Hepatocyte (in vitro differentiated cells): ENCODE results near the gene NFYC. TPM values are rescaled to one million over a fixed set of nuclear protein-coding genes. Genes with fewer than 3 reads are reported as not detected.

ENCODE experiments used
- DNase-seq: peaks from one replicate; pipeline ENCODE4 v3.0.0-alpha.2; 2016; ENCODE audit warnings: low spot score
- H2AFZ ChIP-seq: fragments of 200-600 bp; sonication (generic); 2 replicates; pipeline ENCODE4 v1.6.0; 2016; ENCODE audit warnings: antibody characterized with exemption, mild to moderate bottlenecking
- H3K27ac ChIP-seq: fragments of 200-600 bp; sonication (generic); 2 replicates; pipeline ENCODE4 v1.5.1; 2016; ENCODE audit warnings: mild to moderate bottlenecking
- H3K27me3 ChIP-seq: fragments of 200-600 bp; sonication (generic); 2 replicates; pipeline ENCODE4 v1.6.1; 2016
- H3K36me3 ChIP-seq: fragments of 200-600 bp; sonication (generic); replicated peaks from 2 replicates; pipeline ENCODE4 v1.5.1; 2016; ENCODE audit warnings: low read depth; ENCODE audit not compliant: insufficient read depth
- H3K4me1 ChIP-seq: fragments of 200-600 bp; sonication (generic); 2 replicates; pipeline ENCODE4 v1.5.1; 2016; ENCODE audit warnings: mild to moderate bottlenecking, moderate library complexity; ENCODE audit not compliant: insufficient read depth
- H3K4me2 ChIP-seq: fragments of 200-600 bp; sonication (generic); 2 replicates; pipeline ENCODE4 v1.6.0; 2016
- H3K4me3 ChIP-seq: fragments of 200-600 bp; sonication (generic); 2 replicates; pipeline ENCODE4 v1.5.1; 2016; ENCODE audit warnings: mild to moderate bottlenecking
- H3K79me2 ChIP-seq: fragments of 200-600 bp; sonication (generic); 2 replicates; pipeline ENCODE4 v1.6.0; 2017; ENCODE audit warnings: mild to moderate bottlenecking
- H3K9me2 ChIP-seq: fragments of 200-600 bp; sonication (generic); replicated peaks from 2 replicates; pipeline ENCODE4 v1.6.0; 2017; ENCODE audit warnings: mild to moderate bottlenecking; ENCODE audit not compliant: insufficient read depth
- H3K9me3 ChIP-seq: fragments of 200-600 bp; sonication (generic); 2 replicates; pipeline ENCODE4 v1.5.1; 2016; ENCODE audit warnings: low read depth, mild to moderate bottlenecking
- H4K20me1 ChIP-seq: fragments of 200-600 bp; sonication (generic); 2 replicates; pipeline ENCODE4 v1.6.0; 2016; ENCODE audit warnings: mild to moderate bottlenecking; ENCODE audit not compliant: insufficient read depth, poor library complexity, severe bottlenecking
- EZH2 ChIP-seq: fragments of 200-600 bp; sonication (generic); IDR thresholded peaks from 2 replicates; pipeline ENCODE4 v1.6.1; 2016; ENCODE audit warnings: antibody characterized with exemption, mild to moderate bottlenecking, borderline replicate concordance
- EZH2phosphoT487 ChIP-seq: fragments of 200-600 bp; sonication (generic); IDR thresholded peaks from one replicate; pipeline ENCODE4 v1.6.1; 2018; ENCODE audit warnings: antibody characterized with exemption, mild to moderate bottlenecking, low read depth, moderate library complexity; ENCODE audit not compliant: unreplicated experiment, severe bottlenecking
- WGBS: methylation state at CpG from one replicate; pipeline ENCODE4 v1.1.6; 2016; ENCODE audit warnings: low lambda C conversion rate; ENCODE audit errors: missing lambda C conversion rate; 5-methylcytosine and 5-hydroxymethylcytosine counted together
- polyA plus RNA-seq: library from polyadenylated mRNA; unstranded; fragments of >200 nt; fragmentation: Nextera tagmentation; extraction: Ambion mirVana; gene quantifications from 2 replicates; pipeline ENCODE4 v1.2.1, GENCODE V29; 2016
- total RNA-seq: library from RNA; depleted of rRNA; stranded (reverse); fragments of >200 nt; gene quantifications from 2 replicates; pipeline ENCODE4 v1.2.3, GENCODE V29; 2014
- TF ChIP-seq, protein P1 (sequence below): fragments of 200-600 bp; sonication (generic); IDR thresholded peaks from 2 replicates; pipeline ENCODE4 v1.5.1; 2016; ENCODE audit warnings: antibody characterized with exemption, mild to moderate bottlenecking; ENCODE audit not compliant: poor library complexity

The NFYC gene
- total and polyA plus RNA-seq, 2 experiments from 2014 or later: 44.1 to 52.5 TPM

DNA sequence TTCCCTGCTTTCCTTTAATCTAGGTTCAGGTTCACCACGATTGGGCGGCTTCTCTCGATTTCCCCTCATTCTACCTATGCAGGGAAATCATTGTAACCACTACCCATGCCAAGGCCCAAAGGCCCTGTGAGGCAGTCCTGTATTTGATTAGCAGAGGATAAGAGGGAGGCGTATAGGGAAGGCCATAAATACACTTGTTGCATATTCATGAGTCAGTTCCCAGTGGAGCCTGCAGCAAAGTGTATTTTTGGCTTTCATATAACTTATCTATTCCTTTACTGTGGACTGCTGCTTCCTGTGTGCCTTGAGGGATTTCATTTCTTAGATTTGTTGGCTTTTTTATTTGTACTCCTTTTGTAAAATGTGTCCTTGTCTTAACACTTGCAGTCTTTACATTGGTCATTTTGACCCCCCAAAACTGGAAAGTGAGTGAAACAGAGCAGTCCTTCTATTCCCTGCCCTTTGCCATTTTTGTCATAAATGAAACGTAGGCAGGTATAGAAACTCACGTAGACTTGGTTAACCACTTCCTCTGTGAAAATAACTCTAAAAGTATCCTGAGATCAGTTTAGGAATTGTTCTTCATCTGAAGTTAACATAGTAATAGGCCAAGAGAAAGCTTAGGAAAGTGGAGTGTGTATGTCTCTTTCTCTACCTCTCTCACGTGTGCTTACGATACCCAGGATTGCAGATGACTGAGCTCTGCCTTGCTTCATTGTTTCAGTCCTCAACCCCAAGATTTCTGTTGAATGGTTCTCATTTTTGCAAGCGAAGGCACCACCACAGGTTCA is 72.4 kb downstream of the NFYC start:
- H3K4me2 ChIP-seq: no peak overlapping the region
- WGBS: 88% methylated on average over 9 of the region's 9 CpGs
- no peak for TF ChIP-seq EZH2
- TF ChIP-seq, protein P1, sequence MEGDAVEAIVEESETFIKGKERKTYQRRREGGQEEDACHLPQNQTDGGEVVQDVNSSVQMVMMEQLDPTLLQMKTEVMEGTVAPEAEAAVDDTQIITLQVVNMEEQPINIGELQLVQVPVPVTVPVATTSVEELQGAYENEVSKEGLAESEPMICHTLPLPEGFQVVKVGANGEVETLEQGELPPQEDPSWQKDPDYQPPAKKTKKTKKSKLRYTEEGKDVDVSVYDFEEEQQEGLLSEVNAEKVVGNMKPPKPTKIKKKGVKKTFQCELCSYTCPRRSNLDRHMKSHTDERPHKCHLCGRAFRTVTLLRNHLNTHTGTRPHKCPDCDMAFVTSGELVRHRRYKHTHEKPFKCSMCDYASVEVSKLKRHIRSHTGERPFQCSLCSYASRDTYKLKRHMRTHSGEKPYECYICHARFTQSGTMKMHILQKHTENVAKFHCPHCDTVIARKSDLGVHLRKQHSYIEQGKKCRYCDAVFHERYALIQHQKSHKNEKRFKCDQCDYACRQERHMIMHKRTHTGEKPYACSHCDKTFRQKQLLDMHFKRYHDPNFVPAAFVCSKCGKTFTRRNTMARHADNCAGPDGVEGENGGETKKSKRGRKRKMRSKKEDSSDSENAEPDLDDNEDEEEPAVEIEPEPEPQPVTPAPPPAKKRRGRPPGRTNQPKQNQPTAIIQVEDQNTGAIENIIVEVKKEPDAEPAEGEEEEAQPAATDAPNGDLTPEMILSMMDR: no peak
- no peak for TF ChIP-seq EZH2phosphoT487
- H2AFZ ChIP-seq: no peak overlapping the region
- no peak overlapping the region for H3K4me3 ChIP-seq
- H4K20me1 ChIP-seq: no peaks in the 10 kb centered on the region
- H3K36me3 ChIP-seq: no peaks in the 10 kb centered on the region
- H3K9me3 ChIP-seq: no peaks in the 10 kb centered on the region
- H3K27me3 ChIP-seq: no peaks in the 10 kb centered on the region
- H3K27ac ChIP-seq: no peak overlapping the region
- H3K79me2 ChIP-seq: peaks cover 5% of the 10 kb centered on the region
- no peak for DNase-seq
- H3K4me1 ChIP-seq: no peaks in the 10 kb centered on the region
- no peaks in the 10 kb centered on the region for H3K9me2 ChIP-seq

GRCh38 chr1:40764981-40765380 is 73.5 kb downstream of the NFYC start:
- no peak for DNase-seq
- Histone ChIP-seq H3K4me2 (no peak overlapping the region), H3K36me3 (no peaks in the 10 kb centered on the region), H2AFZ (no peak overlapping the region), H3K9me3 (no peaks in the 10 kb centered on the region), H3K79me2 (no peaks in the 10 kb centered on the region), H3K27me3 (no peaks in the 10 kb centered on the region), H3K27ac (no peak overlapping the region), H3K4me3 (no peak overlapping the region), H3K9me2 (no peaks in the 10 kb centered on the region), H3K4me1 (no peaks in the 10 kb centered on the region), H4K20me1 (no peaks in the 10 kb centered on the region)
- TF ChIP-seq EZH2phosphoT487 (no peak), EZH2 (no peak)
- TF ChIP-seq, protein P1: no peak
- WGBS: 64% methylated on average over 2 of the region's 2 CpGs

DNA sequence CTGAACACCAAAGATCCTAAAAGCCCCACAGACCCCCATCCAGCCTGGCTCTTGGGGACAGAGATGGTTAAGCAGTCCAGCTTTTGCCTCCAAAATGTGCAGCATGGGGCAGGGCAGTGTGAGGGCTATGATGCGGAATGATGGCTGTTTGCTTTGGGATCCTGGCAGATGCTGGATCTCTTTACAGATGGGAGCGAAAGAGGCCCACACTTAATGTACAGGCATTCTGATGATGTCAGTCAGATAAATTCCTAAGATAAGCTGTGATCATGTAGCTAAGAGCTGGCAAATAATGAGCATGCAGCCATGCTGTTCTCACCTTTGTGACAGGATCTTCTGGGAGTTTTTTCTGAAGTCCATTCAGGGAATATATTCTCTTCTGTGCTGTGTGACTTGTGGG is 74.5 kb downstream of the NFYC start:
- Histone ChIP-seq H3K79me2 (no peaks in the 10 kb centered on the region), H3K9me3 (no peaks in the 10 kb centered on the region), H3K36me3 (no peaks in the 10 kb centered on the region), H4K20me1 (no peaks in the 10 kb centered on the region), H3K27me3 (no peaks in the 10 kb centered on the region), H3K4me2 (no peak overlapping the region), H3K27ac (no peak overlapping the region), H2AFZ (no peak overlapping the region), H3K4me1 (no peaks in the 10 kb centered on the region), H3K9me2 (no peaks in the 10 kb centered on the region), H3K4me3 (no peak overlapping the region)
- TF ChIP-seq, protein P1: no peak
- TF ChIP-seq EZH2: no peak
- TF ChIP-seq EZH2phosphoT487: no peak
- WGBS: 86% methylated on average over 2 of the region's 2 CpGs
- DNase-seq: no peak
